HepG2 (cell line): ENCODE data around the gene ADAMTS20.

Experiments used
- EP300 ChIP-seq, 3 experiments: sonication (generic) in 1 of 3; formaldehyde crosslinking in 1 of 3; IDR thresholded peaks; 2 replicates each; pipeline versions ENCODE4 v1.5.1 to v1.6.1; 2011 to 2020; ENCODE audit warnings: low read depth in 2 of 3, low read length in 2 of 3, borderline replicate concordance in 1 of 3, improper control_type of control experiment in 1 of 3, mild to moderate bottlenecking in 1 of 3, missing genetic modification reagents in 1 of 3, moderate library complexity in 1 of 3
- HOXD1 ChIP-seq: sonication (generic); formaldehyde crosslinking; IDR thresholded peaks from 2 replicates; pipeline ENCODE4 v1.5.0; 2020; ENCODE audit warnings: missing genetic modification reagents
- SP4 ChIP-seq: sonication (generic); formaldehyde crosslinking; IDR thresholded peaks from 2 replicates; pipeline ENCODE4 v1.8.1; 2023; ENCODE audit warnings: mild to moderate bottlenecking, missing genetic modification reagents
- ZFP36 ChIP-seq: fragments of 150-350 bp; IDR thresholded peaks from 2 replicates; pipeline ENCODE4 v1.6.1; 2018; ENCODE audit warnings: borderline replicate concordance, low read length, low read depth; ENCODE audit not compliant: partially characterized antibody
- ZNF431 ChIP-seq: sonication (generic); formaldehyde crosslinking; IDR thresholded peaks from 2 replicates; pipeline ENCODE4 v1.9.0; 2022; ENCODE audit warnings: missing genetic modification reagents, low read depth, mild to moderate bottlenecking, borderline replicate concordance
- ZNF761 ChIP-seq: sonication (generic); formaldehyde crosslinking; conservative IDR thresholded peaks from 2 replicates; pipeline ENCODE4 v1.4.0; 2020; ENCODE audit warnings: mild to moderate bottlenecking, missing genetic modification reagents

DNA sequence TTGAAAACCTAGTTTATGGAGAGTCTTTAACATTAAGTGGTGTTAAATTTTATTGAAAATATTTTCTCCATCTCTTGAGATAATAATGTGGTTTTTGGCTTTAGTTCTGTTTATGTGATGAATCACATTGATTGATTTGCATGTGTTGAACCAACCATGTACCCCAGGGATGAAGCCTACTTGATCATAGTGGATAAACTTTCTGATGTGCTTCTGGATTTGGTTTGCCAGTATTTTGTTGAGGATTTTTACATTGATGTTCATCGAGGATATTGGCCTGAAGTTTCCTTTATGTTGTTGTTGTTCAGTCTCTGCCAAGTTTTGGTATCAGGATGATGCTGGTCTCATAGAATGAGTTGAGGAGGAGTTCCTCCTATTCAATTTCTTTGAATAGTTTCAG is 222.6 kb downstream of the ADAMTS20 start:
- no peak for TF ChIP-seq ZNF761
- TF ChIP-seq ZNF431 (CRISPR knock-in tag) = no peak
- TF ChIP-seq HOXD1 = no peak
- no peak for TF ChIP-seq EP300 (IDR thresholded peaks at IDR 0.05; ENCODE audit: low read depth in 2 of 2, low read length in 2 of 2)
- no peak for TF ChIP-seq EP300 (CRISPR knock-in tag; IDR thresholded peaks at IDR 0.05; ENCODE audit: borderline replicate concordance)
- TF ChIP-seq SP4 (CRISPR knock-in tag) = no peak
- no peak for TF ChIP-seq ZFP36
